GM21390 (cell line): ENCODE measurements around the gene TUBB2B.
"Not testable (repeated sequence)": the region's sequence is repeated elsewhere in the genome, so short reads cannot be mapped to it uniquely, and the experiment has no call there.

Experiments
- ATAC-seq: cut with Tn5 transposase; IDR thresholded peaks from one replicate; pipeline ENCODE4 v1.9.1; 2021; ENCODE audit not compliant: unreplicated experiment

The TUBB2B gene

GRCh38 chr6:3190779-3191178 lies 36.7 kb downstream of the TUBB2B start:
- no peak for ATAC-seq

GRCh38 chr6:3190056-3190455 lies 37.4 kb downstream of the TUBB2B start:
- ATAC-seq = no peak

- ATAC-seq = not testable (repeated sequence)
Observed at GRCh38 chr6:3189192-3189591, 38.3 kb downstream of the TUBB2B start.

- ATAC-seq = no peak
Observed at GRCh38 chr6:3188262-3188661, 39.2 kb downstream of the TUBB2B start.

DNA sequence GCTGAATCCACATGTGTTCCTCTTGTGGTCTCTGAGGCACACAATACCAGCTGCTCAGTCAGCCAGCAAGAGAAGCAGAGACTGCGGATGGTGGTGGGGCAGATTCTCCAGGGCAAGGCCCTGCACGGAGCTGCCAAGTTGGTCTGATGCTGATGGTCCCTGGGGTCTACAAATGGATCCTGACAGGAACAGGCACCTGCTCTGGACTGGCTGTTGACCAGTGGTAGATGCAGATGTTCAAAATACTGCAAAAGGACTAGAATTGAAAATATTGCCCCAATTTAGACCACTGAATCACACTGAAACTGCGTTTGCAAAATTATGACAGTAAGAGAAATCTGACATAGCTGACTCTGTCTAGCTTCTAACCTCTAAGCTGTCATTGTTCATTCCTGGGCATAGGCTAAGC lies 40.5 kb downstream of the TUBB2B start:
- peak; percentile 57 for ATAC-seq

- no peak for ATAC-seq
Observed at GRCh38 chr6:3183066-3183465, 44.4 kb downstream of the TUBB2B start.

GRCh38 chr6:3181105-3181504 lies 46.3 kb downstream of the TUBB2B start:
- ATAC-seq = no peak

DNA sequence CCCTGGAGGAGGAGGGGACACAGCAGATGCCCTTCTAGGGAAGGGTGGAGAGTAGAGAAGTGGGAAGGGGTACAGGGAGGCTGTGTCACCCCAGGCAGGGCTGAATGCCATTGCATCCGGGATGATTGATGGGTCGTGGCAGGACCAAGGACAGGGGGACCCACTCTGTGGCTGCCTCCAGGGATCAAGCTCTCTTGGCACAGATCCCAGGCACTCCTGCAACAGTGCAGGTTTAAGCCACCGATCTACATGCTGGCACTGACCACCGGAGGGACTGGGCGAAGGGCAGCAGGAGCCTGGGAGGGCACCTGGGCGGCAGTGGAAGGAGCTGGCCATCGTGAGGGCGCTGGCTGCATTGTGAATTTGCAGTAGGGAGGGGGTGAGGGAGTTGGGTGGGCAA lies 47.5 kb downstream of the TUBB2B start:
- not testable (repeated sequence) for ATAC-seq

GRCh38 chr6:3178666-3179065 lies 48.8 kb downstream of the TUBB2B start:
- not testable (repeated sequence) for ATAC-seq

DNA sequence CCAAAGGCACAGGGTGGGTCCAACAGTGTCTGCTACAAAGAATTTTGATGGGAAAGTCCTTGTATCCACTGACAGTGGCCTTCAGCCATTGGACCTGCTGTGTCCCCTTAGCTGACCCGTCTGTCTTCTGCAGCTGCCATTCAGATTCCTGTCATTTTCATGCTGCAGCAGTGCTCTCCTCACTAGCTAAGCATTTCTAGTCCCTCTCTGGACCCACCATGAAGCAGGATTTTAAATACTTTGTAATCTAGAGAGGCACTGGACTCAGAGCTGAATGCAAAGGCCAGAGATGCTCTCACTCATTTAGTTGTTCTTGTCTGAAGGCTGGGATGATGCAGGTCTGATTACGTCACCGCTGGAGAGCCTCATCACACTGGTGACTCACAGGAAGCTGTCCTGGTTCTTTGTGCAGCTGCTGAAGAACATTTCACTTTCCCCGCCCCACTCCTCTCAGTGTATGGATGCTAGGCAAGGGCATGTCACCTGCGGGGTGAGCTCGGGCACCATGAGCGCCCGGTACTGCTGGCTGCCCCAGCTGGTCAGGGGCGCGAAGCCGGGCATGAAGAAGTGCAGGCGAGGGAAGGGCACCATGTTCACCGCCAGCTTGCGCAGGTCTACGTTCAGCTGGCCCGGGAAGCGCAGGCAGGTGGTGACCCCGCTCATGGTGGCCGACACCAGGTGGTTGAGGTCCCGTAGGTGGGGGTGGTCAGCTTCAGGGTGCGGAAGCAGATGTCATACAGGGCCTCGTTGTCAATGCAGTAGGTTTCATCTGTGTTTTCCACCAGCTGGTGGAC lies 50.7 kb downstream of the TUBB2B start:
- ATAC-seq = no peak

DNA sequence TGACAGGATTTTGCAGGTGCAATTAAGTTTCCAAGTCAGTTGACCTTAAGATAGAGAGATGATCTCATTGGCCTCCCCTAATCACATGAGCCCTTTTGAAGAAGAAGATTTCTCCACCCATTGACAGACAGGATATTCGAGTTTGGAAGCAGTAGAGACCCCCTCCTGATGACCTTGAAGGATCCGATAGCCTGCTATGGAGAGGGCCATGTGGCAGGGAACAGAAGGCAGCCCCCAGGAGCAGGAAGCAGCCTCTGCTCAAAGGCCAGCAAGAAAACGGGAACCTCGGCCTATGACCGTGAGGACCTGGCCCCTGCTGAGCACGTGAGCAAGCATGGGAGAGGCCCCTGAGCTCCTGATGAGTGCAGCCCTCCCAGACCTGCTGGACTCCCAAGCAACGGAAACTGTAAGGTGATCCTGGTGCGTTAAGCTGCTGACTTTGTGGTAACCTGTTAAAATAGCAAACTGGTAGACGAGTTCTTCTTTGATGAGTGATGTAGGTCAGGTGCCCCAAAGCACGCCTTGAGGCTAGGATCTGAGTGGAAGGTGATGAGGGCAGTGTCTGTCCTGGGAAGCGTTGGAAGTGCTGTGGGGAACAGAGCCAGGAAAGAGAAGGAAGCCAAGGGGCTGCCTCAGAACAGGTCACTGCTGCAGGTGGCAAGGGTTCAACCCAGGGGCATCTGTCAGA lies 51.6 kb downstream of the TUBB2B start:
- no peak for ATAC-seq
